Nasal cavity respiratory epithelium epithelial cell of viscerocranial mucosa (primary cell): ENCODE results near the gene PCDHA1. TPM values are rescaled to one million over a fixed set of nuclear protein-coding genes. Genes with fewer than 3 reads are reported as not detected.

ENCODE experiments used
- total RNA-seq: library from RNA; depleted of rRNA; stranded (reverse); fragments of >200 nt; gene quantifications from 2 replicates; pipeline ENCODE4 v1.2.3, GENCODE V29; 2014

PCDHA1 gene
- total RNA-seq, 1 donor from 2014 or later: under 0.01 TPM

DNA sequence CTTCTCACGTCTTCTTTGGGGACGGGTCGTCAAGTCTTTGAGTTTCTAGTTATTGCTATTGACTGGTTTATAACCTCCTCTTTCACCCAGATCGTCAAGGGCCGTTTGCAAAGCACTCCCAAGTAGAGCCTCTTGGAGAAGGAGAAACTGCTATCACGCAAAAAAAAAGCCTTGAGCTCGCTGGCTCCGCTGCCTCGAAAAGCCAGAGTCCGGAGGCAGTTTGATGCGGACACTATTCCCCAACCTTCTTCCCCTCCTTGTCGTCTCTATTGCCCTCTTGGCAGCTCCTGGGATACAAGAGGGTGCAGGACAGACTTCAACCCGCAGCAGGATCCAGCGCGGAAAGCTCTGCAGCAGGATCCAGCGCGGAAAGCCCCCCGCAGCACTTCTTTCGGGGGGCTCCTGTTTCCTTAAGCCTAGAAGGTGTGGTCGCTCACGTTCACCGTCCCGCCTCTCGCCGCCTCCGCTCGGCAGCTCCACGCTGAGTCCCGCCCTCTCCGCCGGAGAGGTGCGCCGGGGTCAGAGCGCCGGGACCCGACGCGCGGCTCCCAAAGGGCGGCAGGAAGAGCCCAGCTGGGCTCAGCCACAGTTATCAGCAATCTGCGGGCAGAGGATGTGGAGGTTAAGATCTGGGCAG lies 140.0 kb downstream of the PCDHA1 start, which contains the start of gene PCDHAC1:
Gene PCDHAC1, plus strand, starts transcription at position 494 of the 637 bp plus-strand sequence. CDS start 594 bp downstream, outside the sequence.

DNA sequence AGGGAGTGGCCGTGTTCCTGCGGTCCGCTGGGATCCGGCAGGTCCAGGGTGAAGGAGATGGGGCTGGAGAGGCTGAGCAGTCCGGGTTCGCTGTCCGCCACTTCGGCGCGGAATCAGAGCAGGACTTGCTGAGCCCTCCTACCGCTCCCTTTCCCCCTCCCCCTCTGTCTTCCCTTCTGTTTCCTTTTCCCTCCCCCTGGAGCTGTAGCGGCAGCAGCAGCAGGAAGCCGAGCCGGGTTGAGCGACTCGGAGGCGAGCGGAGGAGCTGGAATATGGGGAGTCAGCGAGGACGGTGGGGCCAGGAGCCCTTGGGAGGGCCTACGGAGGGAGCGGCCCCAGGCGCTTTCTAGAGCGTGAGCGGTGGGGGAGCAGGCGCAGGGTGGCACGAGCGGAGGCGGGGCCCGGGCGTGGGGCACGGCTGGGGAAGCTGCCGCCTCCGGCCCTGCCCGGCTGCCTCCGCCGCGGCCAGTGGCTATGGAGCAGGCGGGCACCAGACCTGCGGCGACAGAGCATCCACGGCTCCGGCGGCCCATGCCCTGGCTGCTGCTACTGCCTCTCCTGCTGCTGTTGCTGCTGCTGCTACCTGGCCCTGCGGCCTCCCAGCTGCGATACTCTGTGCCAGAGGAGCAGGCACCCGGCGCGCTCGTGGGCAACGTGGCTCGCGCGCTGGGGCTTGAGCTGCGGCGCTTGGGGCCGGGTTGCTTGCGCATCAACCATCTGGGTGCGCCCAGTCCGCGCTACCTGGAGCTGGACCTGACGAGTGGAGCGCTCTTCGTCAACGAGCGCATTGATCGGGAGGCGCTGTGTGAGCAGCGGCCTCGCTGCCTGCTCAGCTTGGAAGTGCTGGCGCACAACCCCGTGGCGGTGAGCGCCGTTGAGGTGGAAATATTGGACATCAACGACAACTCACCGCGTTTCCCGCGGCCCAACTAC lies 180.6 kb downstream of the PCDHA1 start, which contains the start of gene PCDHAC2:
Gene PCDHAC2, plus strand, starts transcription at position 184 of the 933 bp plus-strand sequence. Its CDS starts 291 bp downstream, at position 475.

DNA sequence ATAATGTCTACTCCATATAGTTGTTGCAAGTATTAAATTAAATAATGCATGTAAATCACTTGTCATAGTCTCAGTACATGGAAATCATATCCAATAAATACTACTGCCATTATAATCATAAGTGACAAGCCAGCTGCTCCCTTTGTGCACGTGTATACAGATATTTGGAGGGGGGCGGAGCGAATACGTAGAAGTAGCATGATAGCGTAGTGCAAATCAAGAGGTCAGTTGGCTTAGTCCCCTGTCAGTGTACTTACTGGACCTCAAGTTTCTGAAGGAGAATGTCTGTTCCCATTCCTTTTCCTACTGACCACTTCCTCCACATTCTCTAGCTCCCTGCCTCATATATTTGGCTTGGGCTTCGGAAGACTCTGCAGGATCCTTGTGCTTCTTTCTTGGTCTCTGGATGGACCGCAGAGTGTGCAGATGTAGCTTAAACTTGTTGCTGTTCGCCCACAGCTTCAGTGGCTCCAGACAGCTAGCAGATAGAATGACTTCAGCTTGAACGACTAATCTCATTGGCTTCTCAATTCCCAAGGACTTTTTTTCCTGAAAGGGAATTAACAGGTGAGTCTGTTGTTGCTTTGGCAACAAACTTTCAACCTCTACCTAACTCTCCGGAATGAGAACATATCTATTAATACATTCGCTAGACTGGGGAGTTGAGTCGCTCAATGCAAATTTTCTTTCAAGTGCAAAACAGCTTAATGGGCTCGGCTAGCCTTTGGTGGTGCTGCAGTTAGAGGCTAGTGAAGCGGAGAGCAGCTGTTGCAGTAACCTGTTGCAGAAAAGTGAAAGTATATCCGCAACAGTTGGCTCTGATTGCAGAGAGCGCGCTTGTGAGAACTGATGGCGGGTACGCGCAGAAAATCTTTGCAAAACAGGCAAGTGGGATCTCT lies 264.9 kb downstream of the PCDHA1 start, which contains the start of gene PCDHB1:
Gene PCDHB1, plus strand, starts transcription at position 753 of the 899 bp plus-strand sequence. Its CDS starts 97 bp downstream, at position 850.

Other genes with a start within 250 kb of the PCDHA1 start
- gene EIF4EBP3, start 238.5 kb upstream of the PCDHA1 start, total RNA-seq: 3.1 and 3.8 TPM in 2 replicates
- 19.9 and 47.5 TPM in 2 replicates for gene SRA1, start 228.7 kb upstream of the PCDHA1 start, total RNA-seq
- 5.8 and 10.4 TPM in 2 replicates for gene APBB3, start 221.5 kb upstream of the PCDHA1 start, total RNA-seq
- 16.7 and 53.9 TPM in 2 replicates for gene SLC35A4, start 221.3 kb upstream of the PCDHA1 start, total RNA-seq
- 1.4 and 6.6 TPM in 2 replicates for gene CD14, start 153.0 kb upstream of the PCDHA1 start, total RNA-seq
- 10.6 and 12.5 TPM in 2 replicates for gene TMCO6, start 146.7 kb upstream of the PCDHA1 start, total RNA-seq
- 17.5 and 26.7 TPM in 2 replicates for gene NDUFA2, start 138.5 kb upstream of the PCDHA1 start, total RNA-seq
- gene IK, start 138.3 kb upstream of the PCDHA1 start, total RNA-seq: 70.4 and 100 TPM in 2 replicates
- 30.7 and 33.2 TPM in 2 replicates for gene WDR55, start 121.2 kb upstream of the PCDHA1 start, total RNA-seq
- gene DND1, start 112.6 kb upstream of the PCDHA1 start, total RNA-seq: 0.34 and 0.36 TPM in 2 replicates
- 45.5 and 62.6 TPM in 2 replicates for gene HARS1, start 94.8 kb upstream of the PCDHA1 start, total RNA-seq
- gene HARS2, start 94.7 kb upstream of the PCDHA1 start, total RNA-seq: 24.3 and 33.7 TPM in 2 replicates
- 66.2 and 67.0 TPM in 2 replicates for gene ZMAT2, start 85.7 kb upstream of the PCDHA1 start, total RNA-seq
- under 0.01 TPM in 1 of 2 replicates, not detected in the other for gene PCDHA2, start 8.7 kb downstream of the PCDHA1 start, total RNA-seq
- gene PCDHA3, start 14.9 kb downstream of the PCDHA1 start, total RNA-seq: 0.57 TPM in 1 of 2 replicates, not detected in the other
- gene PCDHA4, start 20.9 kb downstream of the PCDHA1 start, total RNA-seq: 0.34 and 2.3 TPM in 2 replicates
- 0.21 TPM in 1 of 2 replicates, not detected in the other for gene PCDHA5, start 35.5 kb downstream of the PCDHA1 start, total RNA-seq
- under 0.01 and 0.85 TPM in 2 replicates for gene PCDHA6, start 41.8 kb downstream of the PCDHA1 start, total RNA-seq
- gene PCDHA7, start 48.1 kb downstream of the PCDHA1 start, total RNA-seq: under 0.01 and 0.64 TPM in 2 replicates
- 0.21 TPM in 1 of 2 replicates, not detected in the other for gene PCDHA8, start 55.0 kb downstream of the PCDHA1 start, total RNA-seq
- under 0.01 and 0.43 TPM in 2 replicates for gene PCDHA9, start 62.2 kb downstream of the PCDHA1 start, total RNA-seq
- gene PCDHA10, start 69.8 kb downstream of the PCDHA1 start, total RNA-seq: under 0.01 and 1.6 TPM in 2 replicates
- gene PCDHA11, start 82.8 kb downstream of the PCDHA1 start, total RNA-seq: 2.5 and 2.7 TPM in 2 replicates
- gene PCDHA12, start 89.2 kb downstream of the PCDHA1 start, total RNA-seq: under 0.01 and 3.8 TPM in 2 replicates
- gene PCDHA13, start 96.0 kb downstream of the PCDHA1 start, total RNA-seq: under 0.01 and 2.6 TPM in 2 replicates
- 1.4 and 6.9 TPM in 2 replicates for gene PCDHAC1, start 140.2 kb downstream of the PCDHA1 start, total RNA-seq
- gene PCDHAC2, start 180.3 kb downstream of the PCDHA1 start, total RNA-seq: 16.7 and 25.5 TPM in 2 replicates